WTC11 (cell line): ENCODE results near the gene POLR3A. TPM values are rescaled to one million over a fixed set of nuclear protein-coding genes. Genes with fewer than 3 reads are reported as not detected.
A peak's percentile ranks its signal among the peaks of the same experiment; 100 is the strongest.

Experiments used
- ATAC-seq: fragments of 200-7000 bp; cut with Tn5 transposase; 2 replicates; pipeline ENCODE4 v1.10.0; 2021; ENCODE audit warnings: mild to moderate bottlenecking, moderate library complexity
- CTCF ChIA-PET: fragments of 300-600 bp; sonication (Branson Sonifier 250); formaldehyde crosslinking; loops from one replicate; lab custom pipeline; 2021; ENCODE audit warnings: antibody characterized with exemption; lab: Charles Lee
- POLR2A ChIA-PET: fragments of 350-600 bp; sonication (Branson Sonifier 250); formaldehyde crosslinking; loops from one replicate; lab custom pipeline; 2021; ENCODE audit warnings: antibody characterized with exemption; lab: Charles Lee
- DNase-seq: peaks from one replicate; pipeline ENCODE4 v3.0.0; 2021; ENCODE audit warnings: low spot score
- H3K27ac Mint-ChIP-seq: 2 replicates; pipeline ENCODE4 v1.8.0; 2021; ENCODE audit warnings: mixed read lengths
- H3K27me3 Mint-ChIP-seq: 2 replicates; pipeline ENCODE4 v1.8.0; 2021; ENCODE audit warnings: low read depth, mild to moderate bottlenecking, moderate library complexity, mixed read lengths
- H3K36me3 Mint-ChIP-seq: 2 replicates; pipeline ENCODE4 v1.8.0; 2021; ENCODE audit warnings: mixed read lengths
- H3K4me1 Mint-ChIP-seq: 2 replicates; pipeline ENCODE4 v1.8.0; 2022; ENCODE audit warnings: mixed read lengths
- H3K4me3 Mint-ChIP-seq: 2 replicates; pipeline ENCODE4 v1.8.0; 2021; ENCODE audit warnings: mild to moderate bottlenecking, moderate library complexity, mixed read lengths
- H3K9me3 Mint-ChIP-seq: 2 replicates; pipeline ENCODE4 v1.8.0; 2021; ENCODE audit warnings: mixed read lengths
- CREB1 ChIP-seq: sonication (generic); formaldehyde crosslinking; IDR thresholded peaks from 2 replicates; pipeline ENCODE4 v1.8.0; 2023; ENCODE audit warnings: mild to moderate bottlenecking, missing genetic modification reagents
- E2F1 ChIP-seq: sonication (generic); formaldehyde crosslinking; IDR thresholded peaks from 2 replicates; pipeline ENCODE4 v1.8.0; 2022; ENCODE audit warnings: mild to moderate bottlenecking, missing genetic modification reagents
- ELF4 ChIP-seq: sonication (generic); formaldehyde crosslinking; IDR thresholded peaks from 2 replicates; pipeline ENCODE4 v1.8.1; 2022; ENCODE audit warnings: low read depth, mild to moderate bottlenecking, moderate library complexity, missing genetic modification reagents
- HMGXB4 ChIP-seq: sonication (generic); formaldehyde crosslinking; IDR thresholded peaks from 2 replicates; pipeline ENCODE4 v1.8.1; 2023; ENCODE audit warnings: mild to moderate bottlenecking, moderate library complexity, missing genetic modification reagents
- NFYB ChIP-seq: sonication (generic); formaldehyde crosslinking; conservative IDR thresholded peaks from 2 replicates; pipeline ENCODE4 v1.8.0; 2022; ENCODE audit warnings: low read depth, missing genetic modification reagents
- PREB ChIP-seq: sonication (generic); formaldehyde crosslinking; IDR thresholded peaks from 2 replicates; pipeline ENCODE4 v1.8.1; 2022; ENCODE audit warnings: mild to moderate bottlenecking, missing genetic modification reagents, moderate library complexity, borderline replicate concordance
- SMAD3 ChIP-seq: sonication (generic); formaldehyde crosslinking; IDR thresholded peaks from 2 replicates; pipeline ENCODE4 v1.8.0; 2022; ENCODE audit warnings: missing genetic modification reagents, mild to moderate bottlenecking, borderline replicate concordance
- TCF7 ChIP-seq: sonication (generic); formaldehyde crosslinking; IDR thresholded peaks from 2 replicates; pipeline ENCODE4 v1.8.0; 2022; ENCODE audit warnings: mild to moderate bottlenecking, low read depth, missing genetic modification reagents, moderate library complexity
- TEAD4 ChIP-seq: sonication (generic); formaldehyde crosslinking; IDR thresholded peaks from 2 replicates; pipeline ENCODE4 v1.8.0; 2022; ENCODE audit warnings: mild to moderate bottlenecking, missing genetic modification reagents
- ZBTB43 ChIP-seq: sonication (generic); formaldehyde crosslinking; IDR thresholded peaks from 2 replicates; pipeline ENCODE4 v1.8.1; 2023; ENCODE audit warnings: mild to moderate bottlenecking, missing genetic modification reagents
- ZNF232 ChIP-seq: sonication (generic); formaldehyde crosslinking; IDR thresholded peaks from 2 replicates; pipeline ENCODE4 v1.8.0; 2022; ENCODE audit warnings: mild to moderate bottlenecking, missing genetic modification reagents
- ZNF396 ChIP-seq: fragments of 250-450 bp; sonication (Bioruptor Pico); IDR thresholded peaks from 2 replicates; pipeline ENCODE4 v1.8.0; 2021; ENCODE audit warnings: mild to moderate bottlenecking, moderate library complexity, borderline replicate concordance
- ZNF416 ChIP-seq: fragments of 250-450 bp; sonication (Bioruptor Pico); IDR thresholded peaks from 2 replicates; pipeline ENCODE4 v1.9.0; 2021; ENCODE audit warnings: mild to moderate bottlenecking, inconsistent platforms
- total RNA-seq: library from RNA; stranded (reverse); gene quantifications from 3 replicates; pipeline ENCODE4 v1.2.3, GENCODE V29; 2021
- TF ChIP-seq, protein P1 (sequence below): fragments of 200-600 bp; IDR thresholded peaks from 2 replicates; pipeline ENCODE4 v1.8.0; 2022; ENCODE audit warnings: antibody characterized with exemption
- TF ChIP-seq, protein P2 (sequence below): sonication (generic); formaldehyde crosslinking; IDR thresholded peaks from 2 replicates; pipeline ENCODE4 v1.8.0; 2022; ENCODE audit warnings: missing genetic modification reagents
- TF ChIP-seq, protein P3 (sequence below): fragments of 250-450 bp; sonication (Bioruptor Pico); IDR thresholded peaks from 2 replicates; pipeline ENCODE4 v1.8.0; 2021; ENCODE audit warnings: mild to moderate bottlenecking
- TF ChIP-seq, protein P4 (sequence below): sonication (generic); formaldehyde crosslinking; IDR thresholded peaks from 2 replicates; pipeline ENCODE4 v1.8.1; 2023; ENCODE audit warnings: mild to moderate bottlenecking, missing genetic modification reagents

The POLR3A gene
- total RNA-seq, 1 experiment from 2014 or later: 32.2 TPM

DNA sequence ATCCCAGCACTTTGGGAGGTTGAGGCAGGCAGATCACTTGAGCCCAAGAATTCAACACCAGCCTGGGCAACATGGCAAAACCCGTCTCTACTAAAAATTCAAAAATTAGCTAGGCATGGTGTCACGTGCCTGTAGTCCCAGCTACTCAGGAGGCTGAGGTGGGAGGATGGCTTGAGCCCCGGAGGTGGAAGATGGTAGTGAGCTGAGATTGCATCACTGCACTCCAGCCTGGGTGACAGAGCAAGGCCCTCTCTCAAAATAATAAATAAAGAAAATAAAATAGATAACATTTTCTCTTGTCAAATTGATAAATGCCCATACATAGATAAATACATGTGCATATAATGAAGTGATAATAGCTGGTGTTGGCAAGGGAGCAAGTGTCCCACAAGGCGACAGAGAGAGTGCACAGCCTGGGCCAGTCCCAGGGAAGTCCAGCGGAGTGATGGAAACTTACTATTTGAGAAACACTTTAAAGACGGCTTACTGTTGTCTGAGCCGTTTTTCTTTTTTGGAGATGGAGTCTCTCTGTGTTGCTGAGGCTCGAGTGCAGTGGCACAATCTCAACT lies 69.3 kb downstream of the POLR3A start:
- Mint-ChIP-seq H3K4me1 (peaks cover 6% of the 10 kb centered on the region), H3K9me3 (peaks cover 16% of the 10 kb centered on the region), H3K36me3 (peaks cover 15% of the 10 kb centered on the region), H3K4me3 (no peak overlapping the region), H3K27ac (no peak overlapping the region)
- no peak for DNase-seq
- CTCF ChIA-PET: interaction anchor here (1.2 to 1.9 kb wide), 3 partner anchors 11 to 70 kb away, joined by 3 to 7 read pairs (median 6); no protein-coding TSS in a partner anchor
- peak; percentile 47; the same call in 1 of the 2 replicates for ATAC-seq
- TF ChIP-seq ELF4 (CRISPR knock-in tag): no peak
- no peak for TF ChIP-seq ZNF232 (CRISPR knock-in tag)
- TF ChIP-seq, protein P1, sequence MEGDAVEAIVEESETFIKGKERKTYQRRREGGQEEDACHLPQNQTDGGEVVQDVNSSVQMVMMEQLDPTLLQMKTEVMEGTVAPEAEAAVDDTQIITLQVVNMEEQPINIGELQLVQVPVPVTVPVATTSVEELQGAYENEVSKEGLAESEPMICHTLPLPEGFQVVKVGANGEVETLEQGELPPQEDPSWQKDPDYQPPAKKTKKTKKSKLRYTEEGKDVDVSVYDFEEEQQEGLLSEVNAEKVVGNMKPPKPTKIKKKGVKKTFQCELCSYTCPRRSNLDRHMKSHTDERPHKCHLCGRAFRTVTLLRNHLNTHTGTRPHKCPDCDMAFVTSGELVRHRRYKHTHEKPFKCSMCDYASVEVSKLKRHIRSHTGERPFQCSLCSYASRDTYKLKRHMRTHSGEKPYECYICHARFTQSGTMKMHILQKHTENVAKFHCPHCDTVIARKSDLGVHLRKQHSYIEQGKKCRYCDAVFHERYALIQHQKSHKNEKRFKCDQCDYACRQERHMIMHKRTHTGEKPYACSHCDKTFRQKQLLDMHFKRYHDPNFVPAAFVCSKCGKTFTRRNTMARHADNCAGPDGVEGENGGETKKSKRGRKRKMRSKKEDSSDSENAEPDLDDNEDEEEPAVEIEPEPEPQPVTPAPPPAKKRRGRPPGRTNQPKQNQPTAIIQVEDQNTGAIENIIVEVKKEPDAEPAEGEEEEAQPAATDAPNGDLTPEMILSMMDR: no peak
- TF ChIP-seq SMAD3 (CRISPR knock-in tag): no peak
- no peak for TF ChIP-seq ZNF416 (CRISPR knock-in tag)
- TF ChIP-seq CREB1: no peak
- no peak for TF ChIP-seq NFYB (CRISPR knock-in tag)
- no peak for TF ChIP-seq E2F1 (CRISPR knock-in tag)
- TF ChIP-seq HMGXB4 (CRISPR knock-in tag): no peak
- TF ChIP-seq, protein P2, sequence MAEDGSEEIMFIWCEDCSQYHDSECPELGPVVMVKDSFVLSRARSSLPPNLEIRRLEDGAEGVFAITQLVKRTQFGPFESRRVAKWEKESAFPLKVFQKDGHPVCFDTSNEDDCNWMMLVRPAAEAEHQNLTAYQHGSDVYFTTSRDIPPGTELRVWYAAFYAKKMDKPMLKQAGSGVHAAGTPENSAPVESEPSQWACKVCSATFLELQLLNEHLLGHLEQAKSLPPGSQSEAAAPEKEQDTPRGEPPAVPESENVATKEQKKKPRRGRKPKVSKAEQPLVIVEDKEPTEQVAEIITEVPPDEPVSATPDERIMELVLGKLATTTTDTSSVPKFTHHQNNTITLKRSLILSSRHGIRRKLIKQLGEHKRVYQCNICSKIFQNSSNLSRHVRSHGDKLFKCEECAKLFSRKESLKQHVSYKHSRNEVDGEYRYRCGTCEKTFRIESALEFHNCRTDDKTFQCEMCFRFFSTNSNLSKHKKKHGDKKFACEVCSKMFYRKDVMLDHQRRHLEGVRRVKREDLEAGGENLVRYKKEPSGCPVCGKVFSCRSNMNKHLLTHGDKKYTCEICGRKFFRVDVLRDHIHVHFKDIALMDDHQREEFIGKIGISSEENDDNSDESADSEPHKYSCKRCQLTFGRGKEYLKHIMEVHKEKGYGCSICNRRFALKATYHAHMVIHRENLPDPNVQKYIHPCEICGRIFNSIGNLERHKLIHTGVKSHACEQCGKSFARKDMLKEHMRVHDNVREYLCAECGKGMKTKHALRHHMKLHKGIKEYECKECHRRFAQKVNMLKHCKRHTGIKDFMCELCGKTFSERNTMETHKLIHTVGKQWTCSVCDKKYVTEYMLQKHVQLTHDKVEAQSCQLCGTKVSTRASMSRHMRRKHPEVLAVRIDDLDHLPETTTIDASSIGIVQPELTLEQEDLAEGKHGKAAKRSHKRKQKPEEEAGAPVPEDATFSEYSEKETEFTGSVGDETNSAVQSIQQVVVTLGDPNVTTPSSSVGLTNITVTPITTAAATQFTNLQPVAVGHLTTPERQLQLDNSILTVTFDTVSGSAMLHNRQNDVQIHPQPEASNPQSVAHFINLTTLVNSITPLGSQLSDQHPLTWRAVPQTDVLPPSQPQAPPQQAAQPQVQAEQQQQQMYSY (CRISPR knock-in tag): no peak
- TF ChIP-seq, protein P3, sequence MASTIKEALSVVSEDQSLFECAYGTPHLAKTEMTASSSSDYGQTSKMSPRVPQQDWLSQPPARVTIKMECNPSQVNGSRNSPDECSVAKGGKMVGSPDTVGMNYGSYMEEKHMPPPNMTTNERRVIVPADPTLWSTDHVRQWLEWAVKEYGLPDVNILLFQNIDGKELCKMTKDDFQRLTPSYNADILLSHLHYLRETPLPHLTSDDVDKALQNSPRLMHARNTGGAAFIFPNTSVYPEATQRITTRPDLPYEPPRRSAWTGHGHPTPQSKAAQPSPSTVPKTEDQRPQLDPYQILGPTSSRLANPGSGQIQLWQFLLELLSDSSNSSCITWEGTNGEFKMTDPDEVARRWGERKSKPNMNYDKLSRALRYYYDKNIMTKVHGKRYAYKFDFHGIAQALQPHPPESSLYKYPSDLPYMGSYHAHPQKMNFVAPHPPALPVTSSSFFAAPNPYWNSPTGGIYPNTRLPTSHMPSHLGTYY (CRISPR knock-in tag): no peak
- no peak for TF ChIP-seq ZBTB43 (CRISPR knock-in tag)
- TF ChIP-seq, protein P4, sequence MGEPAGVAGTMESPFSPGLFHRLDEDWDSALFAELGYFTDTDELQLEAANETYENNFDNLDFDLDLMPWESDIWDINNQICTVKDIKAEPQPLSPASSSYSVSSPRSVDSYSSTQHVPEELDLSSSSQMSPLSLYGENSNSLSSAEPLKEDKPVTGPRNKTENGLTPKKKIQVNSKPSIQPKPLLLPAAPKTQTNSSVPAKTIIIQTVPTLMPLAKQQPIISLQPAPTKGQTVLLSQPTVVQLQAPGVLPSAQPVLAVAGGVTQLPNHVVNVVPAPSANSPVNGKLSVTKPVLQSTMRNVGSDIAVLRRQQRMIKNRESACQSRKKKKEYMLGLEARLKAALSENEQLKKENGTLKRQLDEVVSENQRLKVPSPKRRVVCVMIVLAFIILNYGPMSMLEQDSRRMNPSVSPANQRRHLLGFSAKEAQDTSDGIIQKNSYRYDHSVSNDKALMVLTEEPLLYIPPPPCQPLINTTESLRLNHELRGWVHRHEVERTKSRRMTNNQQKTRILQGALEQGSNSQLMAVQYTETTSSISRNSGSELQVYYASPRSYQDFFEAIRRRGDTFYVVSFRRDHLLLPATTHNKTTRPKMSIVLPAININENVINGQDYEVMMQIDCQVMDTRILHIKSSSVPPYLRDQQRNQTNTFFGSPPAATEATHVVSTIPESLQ (CRISPR knock-in tag): no peak
- no peak for TF ChIP-seq ZNF396
- TF ChIP-seq TEAD4 (CRISPR knock-in tag): no peak
- TF ChIP-seq PREB (CRISPR knock-in tag): no peak
- no peak for TF ChIP-seq TCF7 (CRISPR knock-in tag)
- TF ChIP-seq, all 79 proteins: peak for 0
- POLR2A ChIA-PET: no interaction called here
- no peaks in the 10 kb centered on the region; the same call in 1 of the 2 replicates for H3K27me3 Mint-ChIP-seq
